Measurements from ENCODE around the gene TAMM41.

DNA sequence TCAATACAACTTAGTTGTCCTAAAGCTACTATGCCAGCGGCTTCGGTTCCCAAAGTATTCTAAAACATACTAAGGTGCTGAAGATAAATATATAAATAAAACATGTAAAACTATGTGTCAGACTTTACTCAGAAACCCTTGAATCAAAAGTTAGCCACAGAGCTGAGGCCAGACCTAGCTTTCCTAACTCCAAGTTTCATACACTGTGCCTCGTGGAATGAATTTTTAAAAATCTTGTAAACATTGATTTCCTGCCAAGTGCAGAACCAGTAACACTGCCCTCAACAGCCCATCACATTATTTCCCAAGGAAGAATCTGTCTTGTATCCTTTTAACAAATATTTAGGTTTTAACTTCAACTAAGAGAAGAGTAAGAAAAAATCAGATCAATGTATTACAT is 36.4 kb downstream of the TAMM41 start:
- TF ChIP-seq, protein P1, sequence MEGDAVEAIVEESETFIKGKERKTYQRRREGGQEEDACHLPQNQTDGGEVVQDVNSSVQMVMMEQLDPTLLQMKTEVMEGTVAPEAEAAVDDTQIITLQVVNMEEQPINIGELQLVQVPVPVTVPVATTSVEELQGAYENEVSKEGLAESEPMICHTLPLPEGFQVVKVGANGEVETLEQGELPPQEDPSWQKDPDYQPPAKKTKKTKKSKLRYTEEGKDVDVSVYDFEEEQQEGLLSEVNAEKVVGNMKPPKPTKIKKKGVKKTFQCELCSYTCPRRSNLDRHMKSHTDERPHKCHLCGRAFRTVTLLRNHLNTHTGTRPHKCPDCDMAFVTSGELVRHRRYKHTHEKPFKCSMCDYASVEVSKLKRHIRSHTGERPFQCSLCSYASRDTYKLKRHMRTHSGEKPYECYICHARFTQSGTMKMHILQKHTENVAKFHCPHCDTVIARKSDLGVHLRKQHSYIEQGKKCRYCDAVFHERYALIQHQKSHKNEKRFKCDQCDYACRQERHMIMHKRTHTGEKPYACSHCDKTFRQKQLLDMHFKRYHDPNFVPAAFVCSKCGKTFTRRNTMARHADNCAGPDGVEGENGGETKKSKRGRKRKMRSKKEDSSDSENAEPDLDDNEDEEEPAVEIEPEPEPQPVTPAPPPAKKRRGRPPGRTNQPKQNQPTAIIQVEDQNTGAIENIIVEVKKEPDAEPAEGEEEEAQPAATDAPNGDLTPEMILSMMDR (IDR thresholded peaks at IDR 0.05; ENCODE audit: insufficient read depth, low read depth, low read length) = no peak
- no peak for TF ChIP-seq EZH2 (IDR thresholded peaks at IDR 0.05; ENCODE audit: insufficient read depth, low read length)
